Hepatocyte (in vitro differentiated cells): Measurements from ENCODE around the gene XYLB. TPM values are rescaled to one million over a fixed set of nuclear protein-coding genes. Genes with fewer than 3 reads are reported as not detected.

Experiments
- DNase-seq: peaks from one replicate; pipeline ENCODE4 v3.0.0-alpha.2; 2016; ENCODE audit warnings: low spot score
- H2AFZ ChIP-seq: fragments of 200-600 bp; sonication (generic); 2 replicates; pipeline ENCODE4 v1.6.0; 2016; ENCODE audit warnings: antibody characterized with exemption, mild to moderate bottlenecking
- H3K27ac ChIP-seq: fragments of 200-600 bp; sonication (generic); 2 replicates; pipeline ENCODE4 v1.5.1; 2016; ENCODE audit warnings: mild to moderate bottlenecking
- H3K27me3 ChIP-seq: fragments of 200-600 bp; sonication (generic); 2 replicates; pipeline ENCODE4 v1.6.1; 2016
- H3K36me3 ChIP-seq: fragments of 200-600 bp; sonication (generic); replicated peaks from 2 replicates; pipeline ENCODE4 v1.5.1; 2016; ENCODE audit warnings: low read depth; ENCODE audit not compliant: insufficient read depth
- H3K4me1 ChIP-seq: fragments of 200-600 bp; sonication (generic); 2 replicates; pipeline ENCODE4 v1.5.1; 2016; ENCODE audit warnings: mild to moderate bottlenecking, moderate library complexity; ENCODE audit not compliant: insufficient read depth
- H3K4me2 ChIP-seq: fragments of 200-600 bp; sonication (generic); 2 replicates; pipeline ENCODE4 v1.6.0; 2016
- H3K4me3 ChIP-seq: fragments of 200-600 bp; sonication (generic); 2 replicates; pipeline ENCODE4 v1.5.1; 2016; ENCODE audit warnings: mild to moderate bottlenecking
- H3K79me2 ChIP-seq: fragments of 200-600 bp; sonication (generic); 2 replicates; pipeline ENCODE4 v1.6.0; 2017; ENCODE audit warnings: mild to moderate bottlenecking
- H3K9me2 ChIP-seq: fragments of 200-600 bp; sonication (generic); replicated peaks from 2 replicates; pipeline ENCODE4 v1.6.0; 2017; ENCODE audit warnings: mild to moderate bottlenecking; ENCODE audit not compliant: insufficient read depth
- H3K9me3 ChIP-seq: fragments of 200-600 bp; sonication (generic); 2 replicates; pipeline ENCODE4 v1.5.1; 2016; ENCODE audit warnings: low read depth, mild to moderate bottlenecking
- H4K20me1 ChIP-seq: fragments of 200-600 bp; sonication (generic); 2 replicates; pipeline ENCODE4 v1.6.0; 2016; ENCODE audit warnings: mild to moderate bottlenecking; ENCODE audit not compliant: insufficient read depth, poor library complexity, severe bottlenecking
- EZH2 ChIP-seq: fragments of 200-600 bp; sonication (generic); IDR thresholded peaks from 2 replicates; pipeline ENCODE4 v1.6.1; 2016; ENCODE audit warnings: antibody characterized with exemption, mild to moderate bottlenecking, borderline replicate concordance
- EZH2phosphoT487 ChIP-seq: fragments of 200-600 bp; sonication (generic); IDR thresholded peaks from one replicate; pipeline ENCODE4 v1.6.1; 2018; ENCODE audit warnings: antibody characterized with exemption, mild to moderate bottlenecking, low read depth, moderate library complexity; ENCODE audit not compliant: unreplicated experiment, severe bottlenecking
- WGBS: methylation state at CpG from one replicate; pipeline ENCODE4 v1.1.6; 2016; ENCODE audit warnings: low lambda C conversion rate; ENCODE audit errors: missing lambda C conversion rate; 5-methylcytosine and 5-hydroxymethylcytosine counted together
- polyA plus RNA-seq: library from polyadenylated mRNA; unstranded; fragments of >200 nt; fragmentation: Nextera tagmentation; extraction: Ambion mirVana; gene quantifications from 2 replicates; pipeline ENCODE4 v1.2.1, GENCODE V29; 2016
- total RNA-seq: library from RNA; depleted of rRNA; stranded (reverse); fragments of >200 nt; gene quantifications from 2 replicates; pipeline ENCODE4 v1.2.3, GENCODE V29; 2014
- TF ChIP-seq, protein P1 (sequence below): fragments of 200-600 bp; sonication (generic); IDR thresholded peaks from 2 replicates; pipeline ENCODE4 v1.5.1; 2016; ENCODE audit warnings: antibody characterized with exemption, mild to moderate bottlenecking; ENCODE audit not compliant: poor library complexity

Gene XYLB
- total and polyA plus RNA-seq, 2 experiments from 2014 or later, result 8.2 to 12.5 TPM

DNA sequence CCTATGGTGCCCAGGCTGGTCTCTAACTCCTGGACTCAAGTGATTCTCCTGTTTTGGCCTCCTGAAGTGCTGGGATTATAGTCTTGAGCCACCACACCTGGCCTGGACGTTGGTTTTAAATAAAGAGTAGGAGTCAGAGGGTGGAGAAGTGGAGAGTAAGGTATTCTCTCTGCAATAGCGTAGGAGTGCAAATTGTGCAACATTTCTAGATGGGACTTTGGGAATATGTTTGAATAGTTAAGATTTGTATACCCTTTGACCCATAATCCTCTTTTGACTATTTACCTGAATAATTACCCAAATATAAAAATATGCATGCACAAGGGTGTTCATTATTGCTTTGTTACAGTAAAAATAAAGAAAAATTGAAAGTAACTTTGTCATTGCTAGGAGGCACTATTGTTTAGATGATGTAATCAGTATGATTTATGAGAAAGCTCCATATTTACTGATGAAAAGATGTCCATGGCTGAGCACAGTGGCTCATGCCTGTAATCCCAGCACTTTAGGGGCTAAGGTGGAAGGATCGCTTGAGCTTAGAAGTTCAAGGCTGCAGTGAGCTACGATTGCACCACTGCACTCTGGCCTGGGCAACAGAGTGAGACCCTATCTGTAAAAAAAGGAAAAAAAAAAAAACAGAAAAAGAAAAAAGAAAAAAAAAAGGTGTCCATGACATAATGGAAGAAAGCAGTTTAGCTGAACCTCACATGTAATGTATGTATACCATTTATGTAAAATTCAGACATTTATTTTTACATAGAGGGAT is 15.1 kb upstream of the XYLB start:
- Histone ChIP-seq H4K20me1 (no peaks in the 10 kb centered on the region), H3K9me3 (no peaks in the 10 kb centered on the region), H3K79me2 (no peaks in the 10 kb centered on the region), H3K27me3 (no peaks in the 10 kb centered on the region), H3K4me1 (no peaks in the 10 kb centered on the region), H3K4me2 (no peak overlapping the region), H3K27ac (no peak overlapping the region), H2AFZ (no peak overlapping the region), H3K9me2 (no peaks in the 10 kb centered on the region), H3K36me3 (no peaks in the 10 kb centered on the region), H3K4me3 (no peak overlapping the region)
- TF ChIP-seq EZH2phosphoT487 (no peak), EZH2 (no peak)
- TF ChIP-seq, protein P1, sequence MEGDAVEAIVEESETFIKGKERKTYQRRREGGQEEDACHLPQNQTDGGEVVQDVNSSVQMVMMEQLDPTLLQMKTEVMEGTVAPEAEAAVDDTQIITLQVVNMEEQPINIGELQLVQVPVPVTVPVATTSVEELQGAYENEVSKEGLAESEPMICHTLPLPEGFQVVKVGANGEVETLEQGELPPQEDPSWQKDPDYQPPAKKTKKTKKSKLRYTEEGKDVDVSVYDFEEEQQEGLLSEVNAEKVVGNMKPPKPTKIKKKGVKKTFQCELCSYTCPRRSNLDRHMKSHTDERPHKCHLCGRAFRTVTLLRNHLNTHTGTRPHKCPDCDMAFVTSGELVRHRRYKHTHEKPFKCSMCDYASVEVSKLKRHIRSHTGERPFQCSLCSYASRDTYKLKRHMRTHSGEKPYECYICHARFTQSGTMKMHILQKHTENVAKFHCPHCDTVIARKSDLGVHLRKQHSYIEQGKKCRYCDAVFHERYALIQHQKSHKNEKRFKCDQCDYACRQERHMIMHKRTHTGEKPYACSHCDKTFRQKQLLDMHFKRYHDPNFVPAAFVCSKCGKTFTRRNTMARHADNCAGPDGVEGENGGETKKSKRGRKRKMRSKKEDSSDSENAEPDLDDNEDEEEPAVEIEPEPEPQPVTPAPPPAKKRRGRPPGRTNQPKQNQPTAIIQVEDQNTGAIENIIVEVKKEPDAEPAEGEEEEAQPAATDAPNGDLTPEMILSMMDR, result no peak
- WGBS, result 77% methylated on average over 4 of the region's 4 CpGs
- no peak for DNase-seq

DNA sequence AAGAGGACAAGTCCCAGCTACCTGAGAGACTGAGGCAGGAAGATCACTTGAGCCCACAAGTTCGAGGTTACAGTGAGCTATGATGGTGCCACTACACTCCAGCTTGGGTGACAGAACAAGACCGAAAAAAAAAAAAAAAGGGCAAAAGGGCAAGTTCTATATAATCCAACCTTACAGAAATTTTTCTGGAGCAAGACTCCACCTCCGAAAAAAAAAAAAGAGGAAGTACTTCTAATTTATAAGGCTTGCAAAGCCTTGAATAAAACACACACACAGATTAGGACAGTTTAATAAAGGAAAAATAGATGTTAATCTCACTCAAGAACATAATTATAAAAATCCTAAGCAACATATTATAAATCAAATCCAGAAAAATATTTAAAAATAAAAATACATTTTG is 14.4 kb upstream of the XYLB start:
- 61% methylated on average over 3 of the region's 3 CpGs for WGBS
- TF ChIP-seq EZH2, result no peak
- TF ChIP-seq EZH2phosphoT487, result no peak
- TF ChIP-seq, protein P1, result no peak
- Histone ChIP-seq H3K36me3 (no peaks in the 10 kb centered on the region), H3K4me3 (no peak overlapping the region), H3K9me2 (no peaks in the 10 kb centered on the region), H3K27ac (no peak overlapping the region), H3K79me2 (no peaks in the 10 kb centered on the region), H3K9me3 (no peaks in the 10 kb centered on the region), H3K27me3 (no peaks in the 10 kb centered on the region), H3K4me1 (no peaks in the 10 kb centered on the region), H2AFZ (no peak overlapping the region), H3K4me2 (no peak overlapping the region), H4K20me1 (no peaks in the 10 kb centered on the region)
- DNase-seq, result no peak

DNA sequence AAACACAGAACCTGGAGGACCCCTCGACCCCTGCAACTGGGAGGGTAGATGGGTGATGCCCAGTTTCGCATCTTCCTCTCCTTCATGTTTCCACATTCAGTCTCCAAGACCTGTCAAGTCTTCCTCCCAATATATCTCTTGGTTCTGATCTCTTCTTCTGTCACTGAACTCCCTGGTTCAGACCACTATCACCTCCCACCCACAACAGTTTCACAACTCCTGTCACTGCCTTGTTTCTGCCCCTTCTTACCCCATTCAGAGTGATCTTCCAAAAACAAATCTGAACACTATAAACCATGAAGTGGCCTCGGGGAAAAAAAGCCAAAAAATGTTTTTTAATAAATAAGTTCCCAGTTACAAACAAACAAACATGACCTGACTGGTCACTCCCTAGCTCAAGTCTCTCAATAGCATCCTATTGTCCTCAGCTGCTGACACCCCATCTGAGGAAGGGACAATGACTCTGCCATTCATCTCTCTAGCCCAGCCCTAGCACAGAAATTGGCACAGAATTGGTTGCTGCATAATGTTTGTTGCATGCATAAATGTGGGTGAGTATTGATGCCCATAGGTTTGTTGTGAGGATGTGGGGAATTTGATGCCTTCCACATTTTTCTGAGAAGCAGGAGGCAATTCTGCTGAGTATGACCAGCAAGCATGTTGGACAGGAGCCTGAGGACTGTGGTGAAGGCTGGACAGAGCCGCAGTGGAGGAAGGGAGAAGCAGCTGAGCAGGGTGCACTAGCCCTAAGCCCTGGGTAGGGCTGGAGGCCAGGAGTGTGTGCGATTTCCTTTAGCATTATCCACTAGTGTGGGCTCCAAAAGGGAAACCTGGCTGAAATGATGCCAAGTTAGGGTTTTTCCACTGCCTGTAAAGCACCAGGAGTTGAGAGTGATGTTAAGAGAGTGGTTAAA is 12.2 kb upstream of the XYLB start:
- WGBS, result 81% methylated on average over 5 of the region's 5 CpGs
- Histone ChIP-seq H3K9me2 (no peaks in the 10 kb centered on the region), H3K4me3 (no peak overlapping the region), H3K27ac (no peak overlapping the region), H4K20me1 (no peaks in the 10 kb centered on the region), H3K9me3 (no peaks in the 10 kb centered on the region), H3K4me2 (no peak overlapping the region), H3K27me3 (no peaks in the 10 kb centered on the region), H2AFZ (no peak overlapping the region), H3K79me2 (no peaks in the 10 kb centered on the region), H3K36me3 (no peaks in the 10 kb centered on the region), H3K4me1 (no peaks in the 10 kb centered on the region)
- no peak for DNase-seq
- TF ChIP-seq, protein P1, result no peak
- no peak for TF ChIP-seq EZH2
- TF ChIP-seq EZH2phosphoT487, result no peak
